GM21390 (cell line): ENCODE data around the gene PRR7.

Experiments
- ATAC-seq: cut with Tn5 transposase; IDR thresholded peaks from one replicate; pipeline ENCODE4 v1.9.1; 2021; ENCODE audit not compliant: unreplicated experiment

The PRR7 gene

DNA sequence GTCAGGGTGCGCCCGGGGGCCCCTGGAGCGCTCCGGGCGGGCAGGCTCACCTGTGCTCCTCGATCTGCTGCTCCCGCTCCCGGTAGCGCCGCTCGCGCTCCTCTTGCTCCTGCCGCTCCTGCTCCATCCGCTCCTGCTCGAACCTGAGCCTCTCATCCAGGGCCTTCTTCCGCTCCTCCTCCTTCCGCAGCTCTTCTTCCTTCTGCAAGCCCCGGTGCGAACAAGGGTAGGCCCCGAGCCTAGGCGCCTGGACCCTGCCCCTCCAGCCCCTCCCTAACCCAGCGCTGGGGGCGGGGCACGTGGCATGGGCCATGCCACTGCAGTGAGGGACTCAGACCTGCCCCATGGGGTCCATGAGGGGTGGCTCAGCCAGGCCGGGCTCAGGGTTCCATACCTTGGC lies 20.2 kb downstream of the PRR7 start:
- no peak for ATAC-seq

DNA sequence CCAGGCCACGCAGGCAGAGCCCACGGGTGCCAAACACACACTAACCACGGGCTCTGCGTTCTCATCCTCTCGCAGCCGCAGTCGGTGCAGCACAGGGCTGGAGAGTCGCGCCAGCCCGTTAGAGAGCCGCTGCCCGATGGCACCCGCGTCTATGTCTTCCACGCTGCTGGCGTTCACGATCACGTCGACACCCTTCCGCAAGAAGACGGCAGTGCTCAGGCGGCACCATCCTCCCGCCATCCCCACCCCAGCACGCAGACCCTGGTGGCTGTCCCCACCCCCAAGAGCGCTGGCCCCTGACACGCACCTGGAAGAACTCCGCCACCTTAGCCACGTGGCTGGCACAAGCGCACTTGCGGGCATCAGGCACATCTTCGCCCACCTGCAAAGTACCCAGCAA lies 20.8 kb downstream of the PRR7 start:
- ATAC-seq = no peak

DNA sequence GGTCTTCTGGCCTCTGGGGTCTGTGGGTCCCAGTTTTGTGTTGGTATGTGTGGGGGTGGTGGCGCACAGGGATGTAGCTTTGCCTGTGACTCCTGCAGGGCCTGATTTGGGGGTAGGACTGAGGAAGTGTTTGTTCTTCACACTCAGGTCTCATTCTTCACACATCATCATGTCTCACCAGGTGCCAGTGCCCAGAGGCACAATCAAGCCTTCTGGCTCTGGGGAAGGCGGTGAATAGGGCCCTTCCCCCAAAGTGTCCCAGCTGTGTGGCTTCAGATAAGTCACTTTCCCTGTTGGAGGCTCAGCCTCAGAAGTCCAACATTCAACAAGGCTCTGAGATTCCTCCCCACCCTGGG lies 21.7 kb downstream of the PRR7 start:
- no peak for ATAC-seq

DNA sequence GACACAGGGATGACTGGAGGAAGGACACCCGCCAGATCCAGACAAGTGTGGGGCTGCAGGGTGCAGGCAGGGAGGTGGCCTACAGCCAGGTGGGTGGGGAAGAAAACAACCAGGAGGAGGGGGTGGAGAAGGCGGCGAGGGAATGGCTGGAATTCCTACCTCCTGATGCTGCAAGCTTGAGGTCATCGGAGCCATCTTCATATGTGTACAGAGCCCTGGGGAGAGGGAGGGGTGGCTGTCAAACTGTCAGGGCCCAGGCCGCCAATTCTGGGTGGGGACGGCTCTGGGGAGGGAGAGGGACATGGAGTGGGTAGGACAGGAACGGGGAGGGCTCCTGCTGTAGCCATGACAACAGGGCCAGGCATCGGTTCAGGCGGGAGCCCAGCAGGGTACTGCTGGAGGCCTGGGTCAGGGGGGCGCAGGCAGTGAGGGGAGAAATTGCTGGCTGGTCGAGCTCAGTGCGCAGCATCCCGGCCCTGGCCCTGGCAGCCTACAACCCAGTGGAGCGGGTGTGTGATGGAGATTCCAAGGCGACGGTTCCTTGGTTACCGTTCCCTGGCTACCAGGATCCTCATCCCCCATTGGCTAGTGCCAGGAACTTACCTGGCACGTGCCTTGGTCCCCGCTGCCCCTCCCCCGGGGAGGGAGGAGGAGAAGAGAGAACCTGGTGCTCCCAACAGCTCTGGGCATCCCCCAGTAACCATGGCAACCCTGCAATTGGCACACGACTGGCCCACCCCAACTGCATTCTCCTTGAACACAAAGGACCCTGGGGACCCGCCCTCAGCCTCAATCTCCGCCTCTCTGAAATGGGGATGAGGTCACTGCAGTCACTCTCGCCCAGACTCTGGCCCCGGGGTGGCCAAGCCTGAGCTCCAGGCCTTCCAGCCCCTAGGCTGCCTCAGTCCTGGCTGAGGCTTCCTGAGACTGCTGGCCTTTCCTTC lies 22.3 kb downstream of the PRR7 start:
- ATAC-seq = no peak

DNA sequence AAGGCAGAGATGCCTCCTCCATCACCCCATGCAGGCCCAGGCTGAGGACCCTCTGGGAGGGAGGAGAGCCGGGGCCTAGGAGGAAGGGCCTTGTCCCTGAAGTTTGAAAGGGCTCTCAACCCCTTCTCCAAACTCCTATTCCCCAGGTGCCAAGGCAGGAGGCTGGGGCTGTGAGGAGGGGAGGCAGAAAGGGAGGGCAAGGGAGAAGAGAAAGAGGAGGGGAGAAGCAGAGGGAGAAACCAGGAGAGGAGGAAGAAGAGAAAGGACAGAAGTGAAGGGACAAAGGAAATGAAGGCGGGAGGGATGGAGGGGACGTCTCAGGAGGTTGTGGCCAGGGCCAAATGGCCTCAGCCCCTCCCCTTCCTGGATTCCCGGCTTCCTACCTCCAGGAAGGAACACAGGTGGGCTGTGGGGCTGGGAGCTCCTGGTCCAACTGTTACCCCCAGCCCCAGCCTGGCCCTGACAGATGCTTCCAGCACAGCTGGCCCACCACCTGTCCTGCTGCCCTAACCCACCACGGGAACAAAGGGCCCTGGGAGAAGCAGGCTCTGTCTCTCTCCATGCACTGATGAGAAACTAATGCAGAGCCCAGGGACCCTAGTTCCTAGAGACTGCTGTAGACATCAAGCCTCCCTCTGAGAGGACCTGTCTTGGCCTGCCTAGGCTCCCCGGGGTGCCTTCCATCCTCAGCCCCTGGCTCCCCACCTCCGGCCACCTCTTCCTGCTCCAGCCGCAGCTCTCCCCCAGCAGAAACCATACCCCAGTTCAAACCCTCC lies 23.3 kb downstream of the PRR7 start:
- no peak for ATAC-seq

DNA sequence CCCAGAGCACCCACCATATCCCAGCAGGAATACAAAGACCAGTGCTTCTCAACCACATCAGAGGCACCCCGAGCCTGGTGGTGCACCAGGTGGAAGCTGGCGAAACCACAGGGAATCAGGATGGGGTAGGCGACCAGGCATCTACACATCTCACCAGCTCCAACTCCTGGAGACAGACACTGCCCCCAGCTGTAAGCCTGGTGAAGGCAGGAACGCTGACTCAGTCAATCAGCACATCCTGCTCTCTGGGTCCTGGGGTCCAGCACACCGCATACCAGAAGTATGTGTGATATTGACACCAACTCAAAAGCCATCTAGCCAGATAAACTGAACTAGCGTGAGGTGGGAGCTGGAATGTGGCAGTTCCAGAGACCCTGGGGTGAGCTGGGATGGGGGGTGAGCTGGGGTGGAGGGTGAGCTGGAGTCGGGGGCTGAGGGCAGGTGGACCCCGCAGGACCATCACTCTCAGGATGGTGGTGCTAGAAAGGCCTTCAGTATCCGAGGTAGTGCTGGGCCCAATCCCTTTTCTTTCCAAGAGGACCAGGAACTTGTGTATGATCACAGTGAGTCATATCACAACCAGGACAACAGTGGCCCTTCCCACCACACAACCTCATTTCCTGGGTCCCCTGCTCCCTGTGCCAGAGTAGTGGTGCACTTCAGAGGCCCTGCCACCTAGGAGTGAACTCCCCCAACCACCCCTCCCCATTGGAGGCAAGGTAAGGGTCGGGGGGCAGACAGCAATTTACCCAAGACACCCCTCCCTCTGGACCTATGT lies 24.3 kb downstream of the PRR7 start:
- ATAC-seq = no peak

DNA sequence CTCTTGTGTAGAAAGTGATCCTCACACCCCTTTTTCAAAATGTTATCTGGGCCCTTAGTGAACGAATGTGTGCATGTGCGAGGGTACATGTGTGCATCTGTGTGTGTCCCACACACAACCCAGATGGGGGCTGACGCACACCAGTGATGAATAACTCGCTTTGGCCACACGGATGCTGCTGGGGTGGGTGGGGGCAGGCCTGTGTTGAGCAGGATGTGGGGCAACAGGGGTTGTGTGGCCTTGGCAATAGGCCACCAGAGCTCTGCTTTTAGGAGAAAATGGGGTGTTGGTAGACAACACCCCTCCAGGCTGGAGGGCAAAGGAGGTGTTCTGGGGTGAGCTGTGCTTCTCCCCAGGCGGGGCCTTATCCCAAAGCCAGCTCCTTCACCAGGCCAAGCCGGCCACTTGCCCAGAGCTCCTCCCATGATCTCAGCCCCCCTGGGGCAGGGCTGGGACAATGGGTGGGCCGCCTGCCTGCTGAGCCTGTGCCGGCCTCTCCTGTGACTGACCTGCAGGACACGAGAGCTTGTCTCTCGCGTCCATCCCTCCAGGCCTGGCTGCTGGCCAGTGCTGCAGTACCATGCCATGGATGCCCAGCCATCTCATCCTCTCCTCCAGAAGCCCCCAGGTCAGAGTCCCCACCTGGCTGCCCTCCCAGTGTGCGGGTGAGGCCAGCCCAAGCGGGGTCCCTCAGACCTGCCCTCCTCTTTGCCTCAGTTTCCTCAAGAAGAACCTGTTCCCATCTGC lies 25.2 kb downstream of the PRR7 start:
- no peak for ATAC-seq

DNA sequence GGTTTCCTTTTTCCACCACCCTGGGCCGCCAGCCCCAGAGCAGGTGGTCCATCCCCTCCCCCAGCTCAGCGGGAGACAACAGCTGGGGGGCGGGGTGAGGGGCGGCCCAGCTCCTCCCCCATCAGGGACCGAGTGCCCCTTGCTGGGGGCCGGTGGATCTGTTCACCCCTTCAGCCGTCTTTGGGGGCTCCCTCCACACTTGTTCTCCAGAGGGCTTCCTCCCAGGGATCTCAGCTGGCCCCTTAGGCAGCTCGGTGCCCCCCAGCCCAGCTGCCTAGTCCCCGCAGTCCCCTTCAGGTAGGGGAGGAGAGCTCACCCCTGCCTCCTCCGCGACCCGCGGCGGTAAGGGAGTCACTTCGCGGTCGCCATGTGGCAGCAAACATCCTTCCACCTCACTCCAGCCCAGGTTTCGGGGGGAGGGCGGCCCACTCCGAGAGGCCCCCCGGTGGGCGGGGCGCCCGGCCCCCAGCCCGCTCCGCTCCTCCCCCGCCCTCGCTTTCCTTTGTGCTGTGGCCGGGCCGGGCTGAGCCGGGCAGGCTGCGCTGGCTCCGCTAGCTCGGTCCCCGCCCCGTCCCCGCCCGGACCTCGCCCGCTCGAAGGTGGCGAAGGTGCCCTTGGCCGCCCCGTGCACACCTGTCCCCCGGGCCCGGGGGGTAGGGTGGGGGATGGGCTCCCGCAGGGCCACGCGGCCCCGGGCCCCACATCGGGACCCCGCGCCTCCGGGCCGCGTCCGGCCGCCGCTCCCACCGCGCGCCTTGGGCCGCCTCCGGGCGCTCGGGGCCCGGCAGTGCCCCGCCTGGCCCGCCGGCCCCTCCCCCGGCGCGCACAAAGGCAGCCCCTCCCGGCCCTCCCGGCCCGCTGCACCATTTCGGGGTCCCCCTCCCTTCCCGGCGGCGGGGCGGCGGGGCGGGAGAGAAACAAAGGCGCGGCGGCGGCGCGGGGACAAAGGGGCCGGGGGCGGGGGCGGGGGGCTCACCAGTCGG lies 26.1 kb downstream of the PRR7 start:
- ATAC-seq = no peak

DNA sequence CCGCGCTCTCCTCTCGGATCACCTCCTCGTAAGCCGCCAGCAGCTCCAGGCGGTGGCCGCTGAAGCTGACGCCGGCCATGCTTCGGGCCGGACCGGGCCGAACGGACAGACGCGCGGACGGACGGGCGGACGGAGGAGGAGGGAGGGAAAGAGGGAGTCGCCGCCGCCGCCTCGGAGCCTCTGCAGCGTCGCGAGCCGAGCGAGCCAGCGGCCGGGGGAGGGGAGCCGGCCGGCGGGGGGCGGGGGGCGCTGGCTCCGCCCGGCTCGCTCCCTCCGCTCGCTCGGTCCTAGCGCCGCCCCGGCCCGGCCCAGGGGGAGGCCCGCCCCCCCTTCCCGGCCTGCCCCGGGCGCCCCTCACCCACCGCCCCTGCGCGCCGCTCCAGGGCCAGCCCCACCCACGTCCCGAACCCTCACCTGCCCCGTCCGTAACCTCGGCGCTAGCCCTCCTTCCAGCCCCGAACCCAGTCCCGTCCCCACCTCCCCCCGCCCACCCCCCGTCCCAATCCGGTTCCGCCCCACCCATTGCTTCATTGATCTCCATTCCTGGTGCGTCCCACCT lies 26.9 kb downstream of the PRR7 start, which contains the start of gene DBN1:
TSS of gene DBN1 (minus strand) at position 192 of the 559 bp plus-strand sequence. CDS start at position 79, 113 bp downstream.
- no peak for ATAC-seq

DNA sequence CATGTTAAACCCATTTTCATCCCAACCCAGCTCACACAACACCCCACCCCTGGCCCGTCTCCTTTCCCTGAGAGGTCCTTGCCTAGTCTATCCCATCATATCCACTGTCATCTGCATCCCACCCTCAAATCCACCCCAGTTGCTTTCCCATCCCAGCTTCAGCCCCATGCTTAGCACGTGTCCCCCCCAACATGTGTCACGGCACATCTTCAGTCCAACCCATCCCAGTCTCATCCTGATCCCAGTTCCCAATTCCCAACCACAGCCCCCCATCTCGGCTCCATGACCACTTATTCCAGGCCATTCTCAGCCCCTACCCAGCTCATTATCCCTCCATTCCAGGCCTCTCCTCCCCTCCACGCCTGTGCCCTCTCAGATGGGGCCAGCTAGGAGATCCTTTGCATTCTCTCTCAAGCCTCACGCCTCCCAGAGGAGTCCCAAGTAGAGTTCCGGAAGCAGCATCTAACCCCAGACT lies 27.4 kb downstream of the PRR7 start:
- no peak for ATAC-seq

DNA sequence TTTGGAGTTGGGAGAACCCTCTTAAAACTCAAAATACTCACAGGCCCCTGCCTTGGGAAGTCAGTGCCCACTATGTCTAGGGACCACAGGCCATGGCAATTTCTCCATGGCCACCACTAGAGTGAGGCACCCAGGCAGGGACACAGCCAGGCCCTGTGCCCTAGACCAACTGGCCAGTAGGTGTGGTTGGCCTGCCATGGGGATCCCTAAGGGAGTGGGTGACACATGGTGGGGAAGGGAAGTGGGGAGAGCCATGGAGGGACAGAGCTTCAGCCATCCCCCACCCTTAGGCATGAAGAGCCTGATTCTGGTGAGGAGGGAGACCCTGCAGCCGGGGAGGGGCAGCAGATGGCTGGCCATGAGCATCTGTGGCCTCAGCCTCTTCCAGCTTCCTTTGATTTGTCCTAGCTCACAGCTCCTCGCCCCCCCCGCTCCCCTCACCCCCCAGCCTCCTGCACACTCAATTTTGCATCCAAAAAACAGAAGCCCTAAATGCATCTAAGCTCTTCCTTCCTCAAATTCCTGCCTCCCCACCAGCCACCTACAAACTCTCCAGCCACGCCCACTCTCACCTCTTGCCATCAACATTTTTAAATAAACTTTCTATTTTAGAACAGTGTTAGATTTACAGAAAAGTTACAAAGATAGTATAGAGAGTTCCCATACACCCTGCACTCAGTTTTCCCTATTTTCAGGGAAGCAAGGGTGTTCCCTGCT lies 28.4 kb downstream of the PRR7 start:
- ATAC-seq = no peak

DNA sequence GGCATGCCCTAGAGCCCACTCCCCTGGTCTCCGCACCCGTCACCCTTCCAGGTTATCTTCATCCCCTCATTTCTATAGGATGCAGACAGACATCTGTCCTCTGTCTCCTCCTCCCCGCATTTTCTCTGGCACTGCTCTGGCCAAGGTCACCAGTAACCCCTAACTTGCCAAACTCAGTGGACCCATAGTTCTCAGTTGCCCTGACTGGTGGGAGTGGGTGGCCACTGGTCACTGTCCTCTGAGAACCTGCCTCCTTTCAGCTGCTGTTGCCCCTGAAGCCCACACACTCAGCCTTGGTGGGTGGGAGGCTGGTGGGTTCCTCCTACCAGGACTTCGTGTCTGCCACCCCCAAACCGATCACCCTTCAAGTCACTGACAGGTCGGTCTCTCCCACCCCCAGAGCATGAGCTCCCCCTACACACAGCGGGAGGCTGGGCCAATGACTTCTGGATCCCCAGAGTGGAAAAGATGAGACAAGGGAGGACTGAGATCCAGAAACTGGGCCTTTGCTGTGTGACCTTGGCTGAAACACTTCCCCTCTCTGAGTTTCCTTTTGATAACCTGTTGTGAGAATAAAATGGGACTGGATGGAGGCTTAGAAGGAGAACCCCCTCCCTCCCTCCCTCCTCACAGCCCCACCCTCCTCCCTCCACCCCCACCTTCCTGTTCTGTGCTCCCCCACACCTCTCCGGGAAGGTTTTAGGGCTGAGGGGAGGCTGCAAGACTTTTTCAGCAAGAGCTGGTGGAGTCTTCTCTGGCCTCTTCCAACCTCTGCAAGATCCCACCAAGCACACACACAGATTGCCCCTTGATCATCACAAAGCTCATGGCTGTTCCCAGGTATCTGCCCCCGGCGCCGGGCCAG lies 29.2 kb downstream of the PRR7 start:
- ATAC-seq = no peak

DNA sequence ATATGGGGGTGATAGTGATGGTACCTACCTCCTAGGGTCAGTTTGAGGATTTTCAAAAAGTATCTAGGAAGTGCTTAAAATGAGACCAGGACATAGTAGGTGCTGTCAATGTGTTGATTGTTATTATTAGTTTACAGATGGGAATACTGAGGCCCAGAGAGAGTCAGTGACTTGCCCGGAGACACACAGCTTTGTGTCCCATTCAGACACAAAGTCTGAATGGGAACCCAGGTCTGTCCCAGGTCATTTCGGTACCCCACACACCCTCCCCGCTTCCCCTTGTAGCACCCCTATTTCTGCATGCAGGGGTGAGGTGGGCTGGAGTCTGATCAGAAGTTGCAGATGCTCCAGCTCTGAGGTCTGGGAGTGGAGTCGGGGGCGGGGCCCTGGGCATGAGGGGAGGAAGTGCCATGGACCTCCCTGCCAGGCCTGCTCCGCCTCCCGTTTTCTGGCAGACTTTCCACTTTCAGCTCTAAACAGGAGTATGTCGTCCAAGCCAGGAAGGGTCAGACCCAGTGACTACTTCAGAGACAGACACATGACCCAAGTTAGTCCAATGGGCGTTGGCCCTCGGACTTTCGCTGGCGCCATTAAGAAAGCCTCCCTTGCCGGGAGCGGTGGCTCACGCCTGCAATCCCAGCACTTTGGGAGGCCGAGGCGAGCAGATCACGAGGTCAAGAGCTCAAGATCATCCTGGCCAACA lies 30.1 kb downstream of the PRR7 start:
- no peak for ATAC-seq

DNA sequence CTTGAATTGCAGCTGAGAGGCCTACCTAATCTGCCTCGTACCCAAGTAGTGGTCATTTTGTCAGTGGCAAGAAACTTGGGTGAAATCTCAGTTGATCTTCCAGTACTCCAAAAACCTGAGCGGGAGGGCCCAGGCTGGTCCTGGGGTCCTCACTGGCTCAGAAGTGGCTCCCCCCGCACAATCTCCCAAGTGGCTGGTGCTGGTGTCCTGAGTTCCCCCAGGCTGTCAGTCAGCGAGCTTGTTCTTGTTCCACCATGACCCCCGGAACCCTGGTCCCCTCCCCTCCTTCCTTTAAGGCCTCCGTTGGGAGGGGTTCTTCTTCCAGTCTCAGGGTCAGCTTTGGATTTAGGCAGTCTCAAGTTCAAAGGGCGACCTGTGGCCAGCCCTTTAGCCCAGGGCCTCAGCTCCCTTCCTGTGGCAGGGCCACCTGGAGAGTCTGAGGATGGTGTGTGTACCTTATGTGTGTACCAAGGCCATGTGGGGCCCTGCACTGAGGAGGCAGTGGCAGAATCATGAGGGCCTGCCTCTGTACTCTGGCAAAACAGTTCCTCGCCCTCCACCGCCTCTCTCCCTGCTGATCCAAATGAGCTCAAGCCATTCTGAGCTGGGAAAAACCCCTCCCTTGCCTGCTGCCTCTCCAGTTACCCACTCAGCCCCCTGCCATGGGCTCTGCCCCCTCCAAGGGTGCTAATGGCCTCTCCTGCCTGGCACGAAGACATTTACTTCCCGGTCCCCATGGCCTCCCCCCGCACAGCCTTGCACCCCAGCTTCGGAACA lies 31.3 kb downstream of the PRR7 start:
- no peak for ATAC-seq

DNA sequence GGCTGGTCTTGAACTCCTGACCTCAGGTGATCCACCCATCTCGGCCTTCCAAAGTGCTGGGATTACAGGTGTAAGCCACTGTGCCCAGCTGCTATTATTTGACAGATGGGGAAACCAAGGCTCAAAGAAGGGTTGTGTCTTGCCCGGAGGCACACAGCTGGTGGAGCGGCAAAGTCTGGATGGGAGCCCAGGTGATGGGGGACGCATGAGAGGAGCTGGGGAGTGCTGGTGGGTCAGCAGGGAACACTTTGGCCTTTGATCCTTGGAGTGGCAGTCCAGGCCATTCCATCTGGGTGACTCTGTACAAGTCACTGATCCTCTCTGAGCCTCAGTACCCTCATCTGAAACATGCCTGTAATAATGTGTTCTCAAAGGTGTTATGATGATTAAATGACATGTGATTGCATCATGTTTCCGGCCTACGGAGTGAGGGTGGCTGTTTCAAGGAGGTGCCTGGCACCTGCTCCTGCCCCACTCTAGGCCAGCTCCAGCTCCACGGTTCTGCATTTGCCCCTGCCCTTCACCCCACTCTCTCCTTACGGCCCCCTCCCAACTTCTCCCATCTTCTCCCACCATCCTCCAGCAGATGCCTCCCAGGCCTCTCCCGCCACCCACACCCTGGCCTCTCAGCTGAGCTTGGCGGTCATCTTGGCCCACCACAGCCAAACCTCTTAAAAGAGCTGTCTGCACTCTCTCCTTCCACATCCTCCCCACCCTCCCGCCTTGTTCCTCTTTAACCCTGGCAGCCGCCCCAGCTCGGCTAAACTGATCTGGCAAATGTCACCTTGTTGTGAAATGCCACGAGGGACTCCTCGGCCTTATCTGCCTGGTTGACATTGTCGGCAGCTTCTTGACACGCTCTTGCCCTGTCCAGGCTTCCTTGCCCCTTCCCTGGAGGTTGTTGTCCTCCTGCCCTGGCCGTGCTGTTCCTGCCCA lies 32.4 kb downstream of the PRR7 start:
- ATAC-seq = no peak
